Panc1 (cell line): Measurements from ENCODE around the gene TNFAIP1. TPM values are rescaled to one million over a fixed set of nuclear protein-coding genes. Genes with fewer than 3 reads are reported as not detected.

Source experiments
- ATAC-seq: fragments of 200-7000 bp; cut with Tn5 transposase; 2 replicates; pipeline ENCODE4 v1.9.1; 2020; ENCODE audit warnings: mild to moderate bottlenecking, moderate library complexity
- BruUV-seq: library from RNA; stranded (reverse); fragments of 400-500 nt; replicated peaks from 2 replicates; lab custom pipeline; 2021; lab: Mats Ljungman, UMichigan
- CTCF ChIA-PET: fragments of 300-600 bp; sonication (Branson Sonifier 250); formaldehyde crosslinking; loops from one replicate; lab custom pipeline; 2022; ENCODE audit warnings: antibody characterized with exemption; lab: Charles Lee
- POLR2A ChIA-PET: fragments of 300-600 bp; sonication (Branson Sonifier 250); formaldehyde crosslinking; loops from one replicate; lab custom pipeline; 2022; ENCODE audit warnings: antibody characterized with exemption; lab: Charles Lee
- DNase-seq: peaks from one replicate; pipeline ENCODE4 v3.0.0-alpha.2; 2010; ENCODE audit warnings: low read depth, low spot score
- H3K27ac ChIP-seq: 2 replicates; pipeline ENCODE4 v1.5.1; 2011; ENCODE audit warnings: mild to moderate bottlenecking, low read length, inconsistent platforms
- H3K27me3 ChIP-seq: fragments of 200-500 bp; sonication (Bioruptor generic); 2 replicates; pipeline ENCODE4 v1.6.0; 2014; ENCODE audit warnings: low read length, inconsistent platforms; ENCODE audit not compliant: control insufficient read depth, insufficient read depth
- H3K36me3 ChIP-seq: fragments of 200-500 bp; sonication (Bioruptor generic); 2 replicates; pipeline ENCODE4 v1.5.1; 2014; ENCODE audit warnings: inconsistent platforms, mild to moderate bottlenecking, low read length, moderate library complexity; ENCODE audit not compliant: control insufficient read depth, insufficient read depth
- H3K4me1 ChIP-seq: 2 replicates; pipeline ENCODE4 v1.5.1; 2011; ENCODE audit warnings: inconsistent platforms, mild to moderate bottlenecking, low read length, moderate library complexity; ENCODE audit not compliant: control insufficient read depth, insufficient read depth
- H3K4me3 ChIP-seq, 2 experiments: 2 replicates each; pipeline ENCODE4 v1.5.1; 2011 to 2012; ENCODE audit warnings: low read depth in 2 of 2, low read length in 2 of 2, mild to moderate bottlenecking in 2 of 2, inconsistent platforms in 1 of 2, moderate library complexity in 1 of 2
- H3K9me3 ChIP-seq: fragments of 200-500 bp; sonication (Bioruptor generic); 2 replicates; pipeline ENCODE4 v1.5.1; 2014; ENCODE audit warnings: low read depth, mild to moderate bottlenecking, inconsistent platforms, low read length, moderate library complexity; ENCODE audit not compliant: control insufficient read depth, insufficient read depth
- POLR2AphosphoS5 ChIP-seq: IDR thresholded peaks from 2 replicates; pipeline ENCODE4 v1.6.1; 2012; ENCODE audit warnings: mild to moderate bottlenecking, low read depth, low read length, moderate library complexity
- SIN3A ChIP-seq: IDR thresholded peaks from 2 replicates; pipeline ENCODE4 v1.6.1; 2012; ENCODE audit warnings: low read depth, mild to moderate bottlenecking, low read length, moderate library complexity, borderline replicate concordance; ENCODE audit not compliant: insufficient read depth
- TCF7L2 ChIP-seq: IDR thresholded peaks from 2 replicates; pipeline ENCODE4 v1.6.1; 2011; ENCODE audit warnings: mild to moderate bottlenecking, low read depth, low read length, inconsistent platforms
- in situ Hi-C: cut with HindIII; loops from 2 replicates; pipeline ENCODE4 v1.10.0; 2016; ENCODE audit warnings: low sequenced_read_pairs, low pct_unique_long_range_greater_than_20kb
- intact Hi-C: fragments of 100-400 bp; cut with micrococcal nuclease; formaldehyde crosslinking; loops from one replicate; pipeline ENCODE4 v1.10.0; 2022; ENCODE audit not compliant: unreplicated experiment
- total RNA-seq: library from RNA; stranded (reverse); gene quantifications from one replicate; pipeline ENCODE4 v1.2.1, GENCODE V29; 2021; ENCODE audit not compliant: unreplicated experiment
- TF ChIP-seq, protein P1 (sequence below): fragments of 450-650 bp; IDR thresholded peaks from 2 replicates; pipeline ENCODE4 v1.5.1; 2017; ENCODE audit warnings: mild to moderate bottlenecking
- TF ChIP-seq, protein P2 (sequence below), 2 experiments: IDR thresholded peaks; 2 replicates each; pipeline ENCODE4 v1.6.1; 2011 to 2012; ENCODE audit warnings: low read depth in 2 of 2, control low read depth in 1 of 2, low read length in 1 of 2, mild to moderate bottlenecking in 1 of 2, moderate library complexity in 1 of 2; ENCODE audit not compliant: insufficient read depth in 1 of 2

Gene TNFAIP1
- total RNA-seq, 1 experiment from 2014 or later = 55.8 TPM

GRCh38 chr17:28347261-28347891, 11.8 kb downstream of the TNFAIP1 start:
- in situ Hi-C loops = no loop called here

GRCh38 chr17:28348979-28349378, 13.4 kb downstream of the TNFAIP1 start:
- intact Hi-C loops = no loop called here
- CTCF ChIA-PET = interaction anchor here (0.6 kb wide), 1 partner anchor 78 kb away, joined by 4 read pairs; no protein-coding TSS in a partner anchor
- POLR2A ChIA-PET = interaction anchor here (0.9 kb wide), 1 partner anchor 9 kb away, joined by 4 read pairs; the partner anchor contains the start of gene POLDIP2
- in situ Hi-C loops = no loop called here
- no peaks in the 10 kb centered on the region for H3K9me3 ChIP-seq
- no peak overlapping the region for H3K4me3 ChIP-seq
- ATAC-seq (no peak), DNase-seq (no peak)
- H3K4me1 ChIP-seq = peaks cover 26% of the 10 kb centered on the region
- no peak overlapping the region for H3K27ac ChIP-seq
- peaks cover 20% of the 10 kb centered on the region for H3K36me3 ChIP-seq
- no peaks in the 10 kb centered on the region for H3K27me3 ChIP-seq
- TF ChIP-seq, protein P1, sequence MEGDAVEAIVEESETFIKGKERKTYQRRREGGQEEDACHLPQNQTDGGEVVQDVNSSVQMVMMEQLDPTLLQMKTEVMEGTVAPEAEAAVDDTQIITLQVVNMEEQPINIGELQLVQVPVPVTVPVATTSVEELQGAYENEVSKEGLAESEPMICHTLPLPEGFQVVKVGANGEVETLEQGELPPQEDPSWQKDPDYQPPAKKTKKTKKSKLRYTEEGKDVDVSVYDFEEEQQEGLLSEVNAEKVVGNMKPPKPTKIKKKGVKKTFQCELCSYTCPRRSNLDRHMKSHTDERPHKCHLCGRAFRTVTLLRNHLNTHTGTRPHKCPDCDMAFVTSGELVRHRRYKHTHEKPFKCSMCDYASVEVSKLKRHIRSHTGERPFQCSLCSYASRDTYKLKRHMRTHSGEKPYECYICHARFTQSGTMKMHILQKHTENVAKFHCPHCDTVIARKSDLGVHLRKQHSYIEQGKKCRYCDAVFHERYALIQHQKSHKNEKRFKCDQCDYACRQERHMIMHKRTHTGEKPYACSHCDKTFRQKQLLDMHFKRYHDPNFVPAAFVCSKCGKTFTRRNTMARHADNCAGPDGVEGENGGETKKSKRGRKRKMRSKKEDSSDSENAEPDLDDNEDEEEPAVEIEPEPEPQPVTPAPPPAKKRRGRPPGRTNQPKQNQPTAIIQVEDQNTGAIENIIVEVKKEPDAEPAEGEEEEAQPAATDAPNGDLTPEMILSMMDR = no peak
- TF ChIP-seq, protein P2, sequence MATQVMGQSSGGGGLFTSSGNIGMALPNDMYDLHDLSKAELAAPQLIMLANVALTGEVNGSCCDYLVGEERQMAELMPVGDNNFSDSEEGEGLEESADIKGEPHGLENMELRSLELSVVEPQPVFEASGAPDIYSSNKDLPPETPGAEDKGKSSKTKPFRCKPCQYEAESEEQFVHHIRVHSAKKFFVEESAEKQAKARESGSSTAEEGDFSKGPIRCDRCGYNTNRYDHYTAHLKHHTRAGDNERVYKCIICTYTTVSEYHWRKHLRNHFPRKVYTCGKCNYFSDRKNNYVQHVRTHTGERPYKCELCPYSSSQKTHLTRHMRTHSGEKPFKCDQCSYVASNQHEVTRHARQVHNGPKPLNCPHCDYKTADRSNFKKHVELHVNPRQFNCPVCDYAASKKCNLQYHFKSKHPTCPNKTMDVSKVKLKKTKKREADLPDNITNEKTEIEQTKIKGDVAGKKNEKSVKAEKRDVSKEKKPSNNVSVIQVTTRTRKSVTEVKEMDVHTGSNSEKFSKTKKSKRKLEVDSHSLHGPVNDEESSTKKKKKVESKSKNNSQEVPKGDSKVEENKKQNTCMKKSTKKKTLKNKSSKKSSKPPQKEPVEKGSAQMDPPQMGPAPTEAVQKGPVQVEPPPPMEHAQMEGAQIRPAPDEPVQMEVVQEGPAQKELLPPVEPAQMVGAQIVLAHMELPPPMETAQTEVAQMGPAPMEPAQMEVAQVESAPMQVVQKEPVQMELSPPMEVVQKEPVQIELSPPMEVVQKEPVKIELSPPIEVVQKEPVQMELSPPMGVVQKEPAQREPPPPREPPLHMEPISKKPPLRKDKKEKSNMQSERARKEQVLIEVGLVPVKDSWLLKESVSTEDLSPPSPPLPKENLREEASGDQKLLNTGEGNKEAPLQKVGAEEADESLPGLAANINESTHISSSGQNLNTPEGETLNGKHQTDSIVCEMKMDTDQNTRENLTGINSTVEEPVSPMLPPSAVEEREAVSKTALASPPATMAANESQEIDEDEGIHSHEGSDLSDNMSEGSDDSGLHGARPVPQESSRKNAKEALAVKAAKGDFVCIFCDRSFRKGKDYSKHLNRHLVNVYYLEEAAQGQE (IDR thresholded peaks at IDR 0.05; ENCODE audit: insufficient read depth in 1 of 2, low read depth in 2 of 2, low read length in 1 of 2) = no peak
- TF ChIP-seq TCF7L2 = no peak
- no peak for TF ChIP-seq POLR2AphosphoS5
- no peak for TF ChIP-seq SIN3A
- no TSS peak for BruUV-seq

More at GRCh38 chr17:28347261-28347891, 11.8 kb downstream of the TNFAIP1 start:
- TF ChIP-seq POLR2AphosphoS5 = no peak; the same call in 1 of the 2 replicates
- no peak for TF ChIP-seq TCF7L2
- TF ChIP-seq, protein P2 (IDR thresholded peaks at IDR 0.05; ENCODE audit: insufficient read depth in 1 of 2, low read depth in 2 of 2, low read length in 1 of 2) = 0 out of 4 replicates have a peak, but pooled peaks of 1 of the 2 experiments have one; percentile 30
- Histone ChIP-seq H3K27ac (peak overlapping the region; percentile 65; the same call in 1 of the 2 replicates), H3K4me3 (no peak overlapping the region), H3K9me3 (no peaks in the 10 kb centered on the region), H3K36me3 (peaks cover 10% of the 10 kb centered on the region), H3K27me3 (no peaks in the 10 kb centered on the region), H3K4me1 (peaks cover 26% of the 10 kb centered on the region)
- ChIA-PET POLR2A (interaction anchor here (0.5 kb wide), 1 partner anchor 197 kb away, joined by 5 read pairs; no protein-coding TSS in a partner anchor), CTCF (interaction anchor here (0.7 kb wide), 2 partner anchors 12 to 28 kb away, joined by 3 to 5 read pairs; partner anchors contain the start of genes IFT20 and TNFAIP1)
- DNase-seq (no peak), ATAC-seq (peak; percentile 70)
- TSS peak; percentile 23 for BruUV-seq
- intact Hi-C loops = no loop called here
